ENCODE results near the gene RAPGEF2. TPM values are rescaled to one million over a fixed set of nuclear protein-coding genes. Genes with fewer than 3 reads are reported as not detected.

The RAPGEF2 gene
- total and polyA plus RNA-seq, 8 donors: 4.3 to 27.5 (median 13.9) TPM

DNA sequence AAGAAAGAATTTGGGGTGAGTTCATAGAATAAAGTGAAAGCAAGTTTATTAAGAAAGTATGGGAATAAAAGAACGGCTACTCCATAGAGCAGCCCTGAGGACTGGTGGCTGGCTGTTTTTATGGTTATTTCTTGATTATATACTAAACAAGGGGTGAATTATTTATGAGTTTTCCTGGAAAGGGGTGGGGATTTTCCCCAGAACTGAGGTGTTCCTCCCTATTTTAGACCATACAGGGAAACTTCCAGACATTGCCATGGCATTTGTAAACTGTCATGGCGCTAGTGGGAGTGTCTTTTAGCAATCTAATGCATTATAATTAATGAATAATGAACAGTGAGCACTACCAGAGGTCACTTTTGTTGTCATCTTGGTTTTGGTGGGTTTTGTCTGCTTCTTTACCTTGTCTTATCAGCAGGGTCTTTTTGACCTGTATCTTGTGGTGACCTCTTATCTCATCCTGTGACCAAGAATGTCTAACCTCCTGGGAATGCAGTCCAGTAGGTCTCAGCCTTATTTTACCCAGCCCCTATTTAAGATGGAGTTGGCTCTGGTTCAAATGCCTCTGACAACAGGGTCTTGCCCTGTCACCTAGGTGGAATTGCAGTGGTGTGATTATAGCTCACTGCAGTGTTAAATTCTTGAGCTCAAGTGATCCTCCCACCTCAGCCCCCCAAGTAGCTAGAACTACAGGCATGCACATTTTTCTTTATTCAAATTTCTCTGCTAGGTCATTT, 27.1 kb downstream of the RAPGEF2 start:
- peaks cover 0 to 3% (median 2%) of the 10 kb centered on the region in 3 donors for H3K4me1 ChIP-seq
- FAIRE-seq (no peak), ATAC-seq (no peak), DNase-seq (no peak)
- H3K9me3 ChIP-seq: no peaks in the 10 kb centered on the region
- no peak overlapping the region for H3K27ac ChIP-seq
- H3K4me3 ChIP-seq: no peak overlapping the region
- WGBS, 2 donors: 93 to 98% methylated on average over 2 of the region's 2 CpGs
- intact Hi-C loops (cut with DNase I): no loop called here
- H3K27me3 ChIP-seq: no peaks in the 10 kb centered on the region
- TF ChIP-seq CTCF (IDR thresholded peaks at IDR 0.05): no peak
- H3K36me3 ChIP-seq: no peaks in the 10 kb centered on the region

DNA sequence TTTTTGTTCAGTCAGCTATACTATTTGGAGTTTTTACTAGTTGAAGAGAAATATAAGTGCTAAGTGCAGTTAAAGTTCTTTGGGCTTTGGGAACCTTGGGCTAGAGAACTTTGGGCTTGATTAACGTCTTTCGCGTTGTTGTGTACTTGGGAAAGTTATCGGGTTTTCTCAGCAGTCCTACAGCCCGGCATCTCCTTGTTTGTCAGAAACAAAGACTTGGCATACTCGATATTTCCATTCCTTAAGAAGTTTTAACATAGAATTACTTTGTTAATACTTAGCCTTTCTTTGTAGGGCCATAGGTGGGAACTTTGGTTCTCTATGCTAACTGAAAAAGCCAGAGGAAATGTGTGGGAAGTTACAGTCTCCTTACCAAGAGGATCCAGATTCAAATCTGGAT, 28.7 kb downstream of the RAPGEF2 start:
- DNase-seq (no peak), FAIRE-seq (no peak), ATAC-seq (no peak)
- Histone ChIP-seq H3K9me3 (no peaks in the 10 kb centered on the region), H3K36me3 (no peaks in the 10 kb centered on the region), H3K27me3 (no peaks in the 10 kb centered on the region), H3K4me1 (peaks cover 0 to 6% (median 0%) of the 10 kb centered on the region in 3 donors), H3K4me3 (no peak overlapping the region), H3K27ac (no peak overlapping the region)
- intact Hi-C loops (cut with DNase I): no loop called here
- 87 to 91% methylated on average over 6 of the region's 6 CpGs for WGBS, 2 donors
- no peak for TF ChIP-seq CTCF (IDR thresholded peaks at IDR 0.05)

GRCh38 chr4:159134429-159134828, 31.6 kb downstream of the RAPGEF2 start:
- no peaks in the 10 kb centered on the region for H3K27me3 ChIP-seq
- intact Hi-C loops (cut with DNase I): no loop called here
- no peak for FAIRE-seq
- no peak for ATAC-seq
- no peak for TF ChIP-seq CTCF (IDR thresholded peaks at IDR 0.05)
- H3K9me3 ChIP-seq: no peaks in the 10 kb centered on the region
- H3K27ac ChIP-seq: no peak overlapping the region
- H3K4me3 ChIP-seq: no peak overlapping the region
- 92 to 96% methylated on average over 2 of the region's 2 CpGs for WGBS, 2 donors
- no peak for DNase-seq
- peaks cover 0 to 6% (median 0%) of the 10 kb centered on the region in 3 donors for H3K4me1 ChIP-seq
- H3K36me3 ChIP-seq: no peaks in the 10 kb centered on the region

DNA sequence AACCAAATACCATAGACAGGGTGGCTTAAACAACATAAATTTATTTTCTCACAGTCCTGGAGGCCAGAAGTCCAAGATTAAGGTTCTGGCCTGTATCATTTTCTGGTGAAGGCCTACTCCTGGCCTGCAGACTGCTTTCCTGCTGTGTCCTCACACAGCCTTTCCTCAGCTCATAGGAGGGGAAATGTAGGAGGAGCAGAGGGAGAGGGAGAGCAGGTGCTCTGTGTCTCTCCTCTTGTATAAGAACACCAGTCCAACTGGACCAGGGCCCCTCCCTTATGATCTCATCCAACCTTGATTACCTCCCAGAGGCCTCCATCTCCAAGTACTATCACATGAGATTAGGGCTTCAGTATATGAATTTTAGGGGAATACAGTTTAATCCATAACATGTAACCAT, 34.3 kb downstream of the RAPGEF2 start:
- DNase-seq: peak in 1 of 6 donors; percentile 6
- Histone ChIP-seq H3K27ac (no peak overlapping the region), H3K9me3 (no peaks in the 10 kb centered on the region), H3K4me3 (no peak overlapping the region), H3K4me1 (peaks cover 6 to 11% (median 9%) of the 10 kb centered on the region in 3 donors), H3K27me3 (no peaks in the 10 kb centered on the region), H3K36me3 (no peaks in the 10 kb centered on the region)
- TF ChIP-seq CTCF (IDR thresholded peaks at IDR 0.05): no peak
- FAIRE-seq: no peak
- peak; percentile 29 to 72 (median 64) for ATAC-seq
- intact Hi-C loops (cut with DNase I): no loop called here

GRCh38 chr4:159138436-159138835, 35.6 kb downstream of the RAPGEF2 start:
- no peak overlapping the region for H3K27ac ChIP-seq
- H3K36me3 ChIP-seq: no peaks in the 10 kb centered on the region
- DNase-seq (no peak), FAIRE-seq (peak; percentile 26), ATAC-seq (no peak)
- H3K4me3 ChIP-seq: no peak overlapping the region
- H3K9me3 ChIP-seq: no peaks in the 10 kb centered on the region
- H3K27me3 ChIP-seq: no peaks in the 10 kb centered on the region
- no peak for TF ChIP-seq CTCF (IDR thresholded peaks at IDR 0.05)
- intact Hi-C loops (cut with DNase I): no loop called here
- H3K4me1 ChIP-seq: peaks cover 6 to 20% (median 15%) of the 10 kb centered on the region in 3 donors
